AG10803 (cell line): ENCODE data around the gene SMPD2.

Experiments used
- DNase-seq: peaks from one replicate; pipeline ENCODE4 v3.0.0; 2010; ENCODE audit warnings: low read depth
- H3K4me3 ChIP-seq: 2 replicates; pipeline ENCODE4 v1.5.1; 2011; ENCODE audit warnings: mild to moderate bottlenecking, low read length, control low read depth
- CTCF ChIP-seq: conservative IDR thresholded peaks from 2 replicates; pipeline ENCODE4 v1.5.1; 2011; ENCODE audit warnings: mild to moderate bottlenecking, low read length, control low read depth, inconsistent platforms

Gene SMPD2

GRCh38 chr6:109434456-109434855 lies 6.1 kb upstream of the SMPD2 start:
- TF ChIP-seq CTCF = no peak
- no peak overlapping the region for H3K4me3 ChIP-seq
- DNase-seq = peak; percentile 60

- no peak for TF ChIP-seq CTCF
- no peak for DNase-seq
- H3K4me3 ChIP-seq = no peak overlapping the region
These were observed 4.5 kb upstream of the SMPD2 start for GRCh38 chr6:109436041-109436440.

GRCh38 chr6:109441069-109441816 lies 719 bp downstream of the SMPD2 start:
- peak; percentile 35 for TF ChIP-seq CTCF
- DNase-seq = peak; percentile 40
- H3K4me3 ChIP-seq = peak overlapping the region; percentile 88

GRCh38 chr6:109442393-109442924 lies 1.9 kb downstream of the SMPD2 start:
- no peak for TF ChIP-seq CTCF
- H3K4me3 ChIP-seq = no peak overlapping the region

GRCh38 chr6:109443425-109443950 lies 3.0 kb downstream of the SMPD2 start:
- H3K4me3 ChIP-seq = no peak overlapping the region
- no peak for DNase-seq
- TF ChIP-seq CTCF = no peak

More at GRCh38 chr6:109442393-109442924, 1.9 kb downstream of the SMPD2 start:
- DNase-seq = no peak

- H3K4me3 ChIP-seq = no peak overlapping the region
- no peak for TF ChIP-seq CTCF
- DNase-seq = no peak
These were observed 4.9 kb downstream of the SMPD2 start for GRCh38 chr6:109445382-109445781.

- no peak for TF ChIP-seq CTCF
- no peak for DNase-seq
- no peak overlapping the region for H3K4me3 ChIP-seq
These were observed 5.5 kb downstream of the SMPD2 start for GRCh38 chr6:109446072-109446471.
